HG02623 (cell line): Measurements from ENCODE around the gene SLC24A1.

Experiments used
- ATAC-seq: cut with Tn5 transposase; IDR thresholded peaks from one replicate; pipeline ENCODE4 v1.9.1; 2021; ENCODE audit warnings: moderate library complexity; ENCODE audit not compliant: unreplicated experiment

The SLC24A1 gene

GRCh38 chr15:65618560-65619109, 3.1 kb upstream of the SLC24A1 start:
- no peak for ATAC-seq

GRCh38 chr15:65619626-65620290, 2.0 kb upstream of the SLC24A1 start:
- ATAC-seq, result no peak

GRCh38 chr15:65620833-65621232, 905 bp upstream of the SLC24A1 start:
- no peak for ATAC-seq

GRCh38 chr15:65623103-65623502, 1.4 kb downstream of the SLC24A1 start:
- no peak for ATAC-seq

GRCh38 chr15:65626856-65627255, 5.1 kb downstream of the SLC24A1 start:
- no peak for ATAC-seq

GRCh38 chr15:65629548-65629947, 7.8 kb downstream of the SLC24A1 start:
- no peak for ATAC-seq

GRCh38 chr15:65630760-65631159, 9.0 kb downstream of the SLC24A1 start:
- ATAC-seq, result peak; percentile 48

GRCh38 chr15:65631503-65631902, 9.8 kb downstream of the SLC24A1 start:
- ATAC-seq, result no peak

GRCh38 chr15:65632780-65633375, 11.1 kb downstream of the SLC24A1 start:
- no peak for ATAC-seq

- ATAC-seq, result no peak
Observed at GRCh38 chr15:65633752-65634151, 12.0 kb downstream of the SLC24A1 start.

GRCh38 chr15:65634356-65634755, 12.6 kb downstream of the SLC24A1 start:
- no peak for ATAC-seq

- no peak for ATAC-seq
Observed at GRCh38 chr15:65638109-65638508, 16.4 kb downstream of the SLC24A1 start.

GRCh38 chr15:65638681-65639089, 16.9 kb downstream of the SLC24A1 start:
- peak; percentile 50 for ATAC-seq

- ATAC-seq, result no peak
Observed at GRCh38 chr15:65639509-65639908, 17.8 kb downstream of the SLC24A1 start.

- no peak for ATAC-seq
Observed at GRCh38 chr15:65641768-65642475, 20.2 kb downstream of the SLC24A1 start.

GRCh38 chr15:65642594-65642993, 20.9 kb downstream of the SLC24A1 start:
- no peak for ATAC-seq

GRCh38 chr15:65644282-65644681, 22.5 kb downstream of the SLC24A1 start:
- ATAC-seq, result no peak

- ATAC-seq, result no peak
Observed at GRCh38 chr15:65645392-65645791, 23.7 kb downstream of the SLC24A1 start.

GRCh38 chr15:65646486-65646885, 24.7 kb downstream of the SLC24A1 start:
- no peak for ATAC-seq

GRCh38 chr15:65650312-65651041, 28.7 kb downstream of the SLC24A1 start:
- no peak for ATAC-seq

- no peak for ATAC-seq
Observed at GRCh38 chr15:65651042-65651322, 29.2 kb downstream of the SLC24A1 start.
